GM12865 (cell line): ENCODE measurements around the gene KRTAP5-4.
"Not testable (repeated sequence)": the region's sequence is repeated elsewhere in the genome, so short reads cannot be mapped to it uniquely, and the experiment has no call there.

ENCODE experiments used
- DNase-seq: peaks from one replicate; pipeline ENCODE4 v3.0.0; 2010; ENCODE audit warnings: low read depth
- H3K4me3 ChIP-seq: 2 replicates; pipeline ENCODE4 v1.5.1; 2011; ENCODE audit warnings: mild to moderate bottlenecking, low read depth, low read length, control low read depth
- TF ChIP-seq, protein P1 (sequence below): IDR thresholded peaks from 2 replicates; pipeline ENCODE4 v1.5.1; 2011; ENCODE audit warnings: low read length, control low read depth, low read depth, inconsistent platforms; ENCODE audit not compliant: insufficient read depth; ENCODE audit errors: missing control alignments

KRTAP5-4 gene

DNA sequence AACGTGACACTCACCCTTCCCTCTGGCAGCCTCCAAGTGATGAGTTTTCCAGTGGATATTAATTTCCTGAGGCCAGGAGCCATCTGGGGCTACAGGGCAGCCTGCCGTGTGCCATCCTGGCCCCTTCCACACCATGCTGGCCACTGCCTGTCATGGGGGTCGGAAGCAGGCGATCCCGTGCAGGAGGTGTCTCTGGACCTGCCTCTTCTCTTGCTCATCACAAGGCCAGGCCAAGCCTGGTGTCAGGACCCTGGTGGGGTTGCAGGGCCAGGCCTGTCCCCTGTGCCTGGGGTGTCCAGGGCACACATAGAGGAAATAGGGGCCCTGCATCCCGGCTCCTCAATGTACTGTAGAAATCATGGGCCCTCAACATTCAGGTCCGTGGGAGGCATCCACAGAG, 17.2 kb downstream of the KRTAP5-4 start:
- TF ChIP-seq, protein P1, sequence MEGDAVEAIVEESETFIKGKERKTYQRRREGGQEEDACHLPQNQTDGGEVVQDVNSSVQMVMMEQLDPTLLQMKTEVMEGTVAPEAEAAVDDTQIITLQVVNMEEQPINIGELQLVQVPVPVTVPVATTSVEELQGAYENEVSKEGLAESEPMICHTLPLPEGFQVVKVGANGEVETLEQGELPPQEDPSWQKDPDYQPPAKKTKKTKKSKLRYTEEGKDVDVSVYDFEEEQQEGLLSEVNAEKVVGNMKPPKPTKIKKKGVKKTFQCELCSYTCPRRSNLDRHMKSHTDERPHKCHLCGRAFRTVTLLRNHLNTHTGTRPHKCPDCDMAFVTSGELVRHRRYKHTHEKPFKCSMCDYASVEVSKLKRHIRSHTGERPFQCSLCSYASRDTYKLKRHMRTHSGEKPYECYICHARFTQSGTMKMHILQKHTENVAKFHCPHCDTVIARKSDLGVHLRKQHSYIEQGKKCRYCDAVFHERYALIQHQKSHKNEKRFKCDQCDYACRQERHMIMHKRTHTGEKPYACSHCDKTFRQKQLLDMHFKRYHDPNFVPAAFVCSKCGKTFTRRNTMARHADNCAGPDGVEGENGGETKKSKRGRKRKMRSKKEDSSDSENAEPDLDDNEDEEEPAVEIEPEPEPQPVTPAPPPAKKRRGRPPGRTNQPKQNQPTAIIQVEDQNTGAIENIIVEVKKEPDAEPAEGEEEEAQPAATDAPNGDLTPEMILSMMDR = no peak
- H3K4me3 ChIP-seq = no peak overlapping the region
- no peak for DNase-seq

DNA sequence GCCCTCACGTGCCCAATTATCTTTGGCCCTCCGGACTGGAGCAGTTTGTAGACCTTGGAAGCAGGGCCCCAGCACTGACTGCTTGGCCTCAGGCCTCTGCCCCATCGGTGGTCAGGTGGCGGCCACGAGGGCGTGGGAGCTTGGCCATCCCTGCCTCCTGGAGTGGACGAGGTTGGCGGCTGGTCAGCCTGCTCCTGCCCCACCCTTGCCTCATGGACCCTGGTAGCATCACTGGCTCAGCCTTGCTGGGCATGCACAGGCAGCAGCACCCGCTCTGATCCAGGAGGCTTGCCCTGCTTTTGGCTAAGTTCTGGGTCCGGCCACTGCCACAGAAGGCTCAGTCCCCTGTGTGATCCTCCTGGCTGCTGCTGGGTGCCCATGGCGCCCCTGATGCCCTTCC, 17.8 kb downstream of the KRTAP5-4 start:
- no peak for DNase-seq
- H3K4me3 ChIP-seq = no peak overlapping the region
- TF ChIP-seq, protein P1 = no peak

DNA sequence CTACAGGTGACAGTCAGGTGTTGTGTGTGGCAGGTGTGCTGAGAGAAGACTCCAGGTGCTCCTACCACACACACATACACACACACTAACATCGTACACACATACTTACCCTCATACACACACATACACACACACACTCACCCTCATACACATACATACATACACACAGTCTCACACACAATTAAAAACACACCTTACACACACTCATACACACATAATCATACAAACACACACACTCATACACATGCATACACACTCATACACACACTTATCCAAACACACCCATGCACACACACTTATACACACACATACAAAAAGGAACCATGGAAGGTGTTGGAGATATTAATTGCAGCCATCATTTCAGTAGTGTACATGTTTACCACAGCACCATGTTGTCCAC, 18.3 kb downstream of the KRTAP5-4 start:
- TF ChIP-seq, protein P1 = no peak
- DNase-seq = no peak
- H3K4me3 ChIP-seq = no peak overlapping the region

DNA sequence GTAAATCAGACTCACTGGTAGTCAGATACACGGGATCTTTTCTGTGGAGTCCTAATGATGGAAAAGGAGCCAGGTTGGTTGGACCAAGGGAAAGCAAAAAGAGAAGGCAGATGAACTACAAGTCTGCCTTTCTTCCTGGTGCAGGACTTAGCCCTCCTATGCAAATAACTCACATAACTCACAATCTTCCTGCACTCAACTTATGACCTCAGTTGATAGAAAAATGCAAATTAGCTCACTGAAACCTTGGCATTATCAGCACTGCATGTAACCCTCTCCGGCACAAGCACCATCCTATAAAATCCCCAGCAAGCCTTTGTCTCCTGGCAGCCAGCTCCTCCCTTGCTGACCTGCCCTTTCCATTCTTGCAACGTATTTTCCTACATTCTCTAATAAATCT, 20.3 kb downstream of the KRTAP5-4 start:
- DNase-seq, H3K4me3 ChIP-seq: not testable (repeated sequence)

DNA sequence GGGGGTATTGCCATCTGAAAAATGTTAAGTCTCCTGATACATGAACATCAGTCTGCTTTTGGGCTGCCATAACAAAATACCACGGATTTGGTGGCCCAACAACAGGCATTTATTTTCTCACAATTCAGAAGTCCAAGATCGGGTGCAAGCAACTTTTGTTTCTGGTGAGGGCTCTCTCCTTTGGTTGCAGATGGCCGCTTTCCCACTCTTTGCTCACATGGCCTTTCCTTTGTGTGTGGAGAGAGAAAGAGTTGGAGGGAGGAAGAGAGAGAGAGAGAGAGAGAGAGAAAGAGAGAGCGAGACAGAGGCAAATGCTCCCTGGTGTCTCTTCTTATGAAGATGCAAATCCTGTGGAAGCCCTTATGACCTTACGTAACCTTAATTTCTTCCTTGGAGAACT, 21.3 kb downstream of the KRTAP5-4 start:
- no peak for DNase-seq
- H3K4me3 ChIP-seq = no peak overlapping the region
- TF ChIP-seq, protein P1 = no peak

DNA sequence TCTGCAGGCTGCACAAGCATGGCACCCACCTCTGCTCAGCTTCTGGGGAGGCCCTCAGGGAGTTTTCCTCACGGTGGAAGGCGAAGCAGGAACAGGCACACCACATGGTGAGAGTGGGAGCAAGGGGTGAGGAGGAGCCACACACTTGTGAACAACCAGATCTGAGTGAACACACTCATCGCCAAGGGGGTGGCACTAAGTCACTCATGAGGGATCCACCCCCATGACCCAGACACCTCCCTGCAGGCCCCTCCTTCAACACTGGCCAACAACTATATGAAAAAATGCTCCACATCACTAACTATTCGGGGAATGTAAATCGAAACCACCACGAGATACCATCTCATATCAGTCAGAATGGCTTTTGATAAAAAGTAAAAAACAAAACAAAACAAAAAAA, 23.1 kb downstream of the KRTAP5-4 start:
- no peak for DNase-seq
- TF ChIP-seq, protein P1 = no peak
- H3K4me3 ChIP-seq = no peak overlapping the region

DNA sequence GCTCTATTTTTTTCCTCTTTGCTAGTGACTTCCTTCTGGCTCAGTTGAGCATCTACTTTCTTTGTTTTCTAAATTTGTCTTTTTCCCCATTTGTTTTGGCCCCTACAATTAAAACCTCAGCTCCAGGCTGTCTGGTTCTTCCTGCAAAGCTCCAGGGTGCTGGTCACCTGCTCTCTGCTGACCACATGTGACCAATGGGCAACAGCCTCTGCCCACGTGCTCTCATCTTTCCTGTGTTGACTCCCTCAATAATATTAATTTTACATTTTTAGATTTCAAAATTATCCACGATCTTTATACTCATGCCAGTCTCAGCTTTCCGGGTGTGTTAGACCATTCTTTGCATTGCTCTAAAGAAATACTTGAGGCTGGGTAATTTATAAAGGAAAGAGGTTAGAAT, 23.5 kb downstream of the KRTAP5-4 start:
- DNase-seq, H3K4me3 ChIP-seq: not testable (repeated sequence)

DNA sequence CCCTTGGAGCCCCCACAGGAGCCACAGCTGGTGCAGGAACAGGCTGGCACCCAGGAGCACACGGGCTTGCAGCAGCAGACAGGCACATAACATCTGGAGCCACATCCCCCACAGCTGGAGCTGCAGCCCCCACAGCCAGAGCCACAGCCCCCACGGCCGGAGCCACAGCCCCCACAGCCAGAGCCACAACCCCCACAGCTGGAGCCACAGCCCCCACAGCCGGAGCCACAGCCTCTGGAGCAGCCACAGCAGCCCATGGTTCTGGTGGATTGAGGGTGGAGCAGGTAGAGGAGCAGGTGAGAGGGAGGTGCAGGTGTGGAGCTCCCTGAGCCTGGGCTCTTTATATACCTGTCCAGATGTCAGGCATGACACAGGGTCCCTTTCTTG, 24.0 kb downstream of the KRTAP5-4 start, which contains the start of gene KRTAP5-2:
KRTAP5-2 (minus strand) TSS at position 301 of the 387 bp plus-strand sequence; CDS start at position 257, 44 bp downstream.
- no peak within 1 kb of the TSS for H3K4me3 ChIP-seq
- DNase-seq = no peak
- TF ChIP-seq, protein P1 = no peak
